Tibial artery (tissue), 4 donors: ENCODE data around the gene ZNF587B.
A peak's percentile ranks its signal among the peaks of the same experiment; 100 is the strongest.
"Not testable (repeated sequence)": the region's sequence is repeated elsewhere in the genome, so short reads cannot be mapped to it uniquely, and the experiment has no call there.

Experiments
- DNase-seq, 2 donors: peaks; one replicate each; pipeline ENCODE4 v3.0.0-alpha.2; 2019
- H3K27ac ChIP-seq, 2 donors: fragments of 200-600 bp; sonication (generic) in 1 of 2; 1 replicate in 1 of 2; 2 replicates in 1 of 2; pipeline ENCODE4 v1.5.1; 2018 to 2019; ENCODE audit warnings: mild to moderate bottlenecking in 1 of 2
- H3K27me3 ChIP-seq, 2 donors: fragments of 200-600 bp; sonication (generic) in 1 of 2; one replicate each; pipeline versions ENCODE4 v1.5.1 to v1.6.0; 2016 to 2019
- H3K36me3 ChIP-seq, 3 donors: fragments of 200-600 bp; sonication (generic) in 2 of 3; one replicate each; pipeline ENCODE4 v1.5.1; 2016 to 2019; ENCODE audit warnings: mild to moderate bottlenecking in 2 of 3
- H3K4me1 ChIP-seq, 4 donors: fragments of 200-600 bp; sonication (generic) in 2 of 4; 1 replicate in 3 of 4; 2 replicates in 1 of 4; pipeline ENCODE4 v1.5.1; 2016 to 2019
- H3K4me3 ChIP-seq, 2 donors: fragments of 200-600 bp; sonication (generic) in 1 of 2; 1 replicate in 1 of 2; 2 replicates in 1 of 2; pipeline ENCODE4 v1.5.1; 2018 to 2019; ENCODE audit warnings: mild to moderate bottlenecking in 2 of 2
- H3K9me3 ChIP-seq, 3 donors: fragments of 200-600 bp; sonication (generic) in 1 of 3; one replicate each; pipeline ENCODE4 v1.5.1; 2016 to 2019
- CTCF ChIP-seq, 2 experiments: fragments of 200-600 bp in 1 of 2; fragments of 450-650 bp in 1 of 2; IDR thresholded peaks; one replicate each; pipeline ENCODE4 v1.5.1; 2017 to 2019; ENCODE audit warnings: antibody characterized with exemption in 2 of 2, mild to moderate bottlenecking in 1 of 2, moderate library complexity in 1 of 2
- intact Hi-C: fragments of 100-400 bp; cut with DNase I; formaldehyde crosslinking; loops from one replicate; pipeline ENCODE4 v1.15.0; 2023; ENCODE audit warnings: low total_unique reads

Gene ZNF587B

GRCh38 chr19:57812226-57812625 lies 17.9 kb upstream of the ZNF587B start:
- Histone ChIP-seq H3K27me3 (no peaks in the 10 kb centered on the region), H3K36me3 (peaks cover 27 to 46% (median 33%) of the 10 kb centered on the region in 3 donors), H3K4me3 (no peak overlapping the region), H3K4me1 (peaks cover 0 to 20% (median 15%) of the 10 kb centered on the region in 4 donors), H3K27ac (no peak overlapping the region), H3K9me3 (no peaks in the 10 kb centered on the region)
- TF ChIP-seq CTCF (IDR thresholded peaks at IDR 0.05): no peak
- intact Hi-C loops: loop anchor here (10.0 kb wide), 1 partner anchor 67 kb away; the partner anchor contains the start of gene ZNF776
- no peak for DNase-seq

- DNase-seq, H3K27me3 ChIP-seq, H3K9me3 ChIP-seq, H3K27ac ChIP-seq: not testable (repeated sequence)
- peak overlapping the region; percentile 66 to 82 for H3K4me3 ChIP-seq
- H3K4me1 ChIP-seq: peaks cover 0 to 20% (median 15%) of the 10 kb centered on the region in 4 donors
- intact Hi-C loops: loop anchor here (10.0 kb wide), 1 partner anchor 68 kb away; the partner anchor contains the start of gene ZNF776
- H3K36me3 ChIP-seq: peaks cover 18 to 36% (median 27%) of the 10 kb centered on the region in 3 donors
Measured at GRCh38 chr19:57812975-57813820, 16.9 kb upstream of the ZNF587B start.

DNA sequence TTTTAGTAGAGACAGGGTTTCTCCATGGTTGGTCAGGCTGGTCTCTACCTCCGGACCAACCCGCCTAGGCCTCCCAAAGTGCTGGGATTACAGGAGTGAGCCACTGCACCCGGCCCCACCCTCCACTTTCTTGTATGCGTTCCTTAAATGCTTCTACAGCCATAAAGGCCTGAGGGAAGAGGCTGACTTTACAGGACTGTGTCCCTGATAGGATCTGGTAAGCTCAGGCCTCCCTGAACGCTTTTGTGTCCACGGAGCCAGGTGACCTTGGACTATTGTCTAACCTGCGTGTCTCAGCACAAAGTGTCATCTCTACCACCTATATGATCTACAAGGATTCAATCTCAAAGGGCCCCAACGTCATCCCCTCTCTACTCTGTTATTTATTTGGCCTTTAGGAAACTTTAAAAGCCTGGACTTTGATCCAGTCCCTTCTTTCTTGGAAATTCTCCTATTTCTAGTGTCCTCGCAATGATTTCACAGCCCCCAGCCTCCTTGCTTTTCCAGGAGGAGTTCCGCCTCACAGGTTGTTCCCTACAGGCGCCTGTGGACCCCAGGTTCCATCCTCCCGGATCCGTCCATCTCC lies 16.1 kb upstream of the ZNF587B start:
- intact Hi-C loops: loop anchor here (10.0 kb wide), 1 partner anchor 69 kb away; the partner anchor contains the start of gene ZNF776
- no peaks in the 10 kb centered on the region for H3K9me3 ChIP-seq

DNA sequence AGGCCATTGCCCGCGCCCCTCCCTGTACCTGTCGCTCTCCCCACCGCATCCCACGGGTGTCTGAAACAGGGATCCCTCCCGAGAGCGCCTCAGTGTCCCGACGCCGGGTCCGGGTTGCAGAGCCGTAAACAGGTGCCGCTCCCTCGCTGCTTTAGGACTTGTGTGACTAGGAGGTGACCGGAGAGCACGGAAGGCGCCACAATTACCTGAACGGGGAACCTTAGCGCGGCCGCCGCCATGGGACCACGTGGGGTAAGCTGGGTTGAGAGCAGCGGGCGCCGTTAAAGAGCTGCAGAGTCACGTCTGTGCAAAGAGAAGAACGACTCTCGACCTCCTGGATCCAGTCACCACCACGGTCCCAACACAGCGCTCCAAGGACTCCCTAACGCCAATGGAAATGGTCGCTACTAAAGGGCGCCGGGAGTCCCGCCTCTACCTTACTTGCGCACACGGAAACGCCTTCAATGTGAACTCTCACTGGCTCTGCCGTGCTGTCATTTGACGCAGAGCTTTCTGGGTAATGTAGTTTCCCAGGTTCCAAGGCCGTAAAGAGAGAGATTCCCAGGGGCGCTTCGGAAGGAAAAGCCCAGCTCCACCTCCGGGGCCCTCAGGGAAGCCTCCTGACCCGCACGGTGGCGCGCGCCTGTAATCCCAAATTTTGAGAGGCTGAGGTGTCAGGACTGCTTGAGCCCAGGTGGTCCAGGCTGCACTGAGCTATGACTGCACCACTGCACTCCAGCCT lies 15.4 kb upstream of the ZNF587B start, which contains the start of gene ZNF552:
ZNF552 (minus strand) TSS at position 409 of the 742 bp plus-strand sequence; CDS start at position 239, 170 bp downstream.
- H3K9me3 ChIP-seq: no peaks in the 10 kb centered on the region
- H3K27me3 ChIP-seq: no peaks in the 10 kb centered on the region
- peak within 1 kb of the TSS; percentile 66 to 82 for H3K4me3 ChIP-seq
- peaks cover 10 to 24% (median 17%) of the 10 kb centered on the region in 3 donors for H3K36me3 ChIP-seq
- DNase-seq: peak; percentile 87 to 91
- peak within 1 kb of the TSS; percentile 76 to 77 for H3K27ac ChIP-seq
- H3K4me1 ChIP-seq: peaks cover 0 to 26% (median 15%) of the 10 kb centered on the region in 4 donors
- intact Hi-C loops: loop anchor here (10.0 kb wide), 1 partner anchor 70 kb away; the partner anchor contains the start of gene ZNF776
- no peak for TF ChIP-seq CTCF (IDR thresholded peaks at IDR 0.05)

More for the DNA sequence above, 16.1 kb upstream of the ZNF587B start:
- Histone ChIP-seq H3K4me1 (peaks cover 0 to 24% (median 15%) of the 10 kb centered on the region in 4 donors), H3K36me3 (peaks cover 13 to 31% (median 23%) of the 10 kb centered on the region in 3 donors), H3K4me3 (peak overlapping the region; percentile 66 to 82), H3K27ac (peak overlapping the region; percentile 76 to 77), H3K27me3 (no peaks in the 10 kb centered on the region)
- no peak for DNase-seq
- no peak for TF ChIP-seq CTCF (IDR thresholded peaks at IDR 0.05)

DNA sequence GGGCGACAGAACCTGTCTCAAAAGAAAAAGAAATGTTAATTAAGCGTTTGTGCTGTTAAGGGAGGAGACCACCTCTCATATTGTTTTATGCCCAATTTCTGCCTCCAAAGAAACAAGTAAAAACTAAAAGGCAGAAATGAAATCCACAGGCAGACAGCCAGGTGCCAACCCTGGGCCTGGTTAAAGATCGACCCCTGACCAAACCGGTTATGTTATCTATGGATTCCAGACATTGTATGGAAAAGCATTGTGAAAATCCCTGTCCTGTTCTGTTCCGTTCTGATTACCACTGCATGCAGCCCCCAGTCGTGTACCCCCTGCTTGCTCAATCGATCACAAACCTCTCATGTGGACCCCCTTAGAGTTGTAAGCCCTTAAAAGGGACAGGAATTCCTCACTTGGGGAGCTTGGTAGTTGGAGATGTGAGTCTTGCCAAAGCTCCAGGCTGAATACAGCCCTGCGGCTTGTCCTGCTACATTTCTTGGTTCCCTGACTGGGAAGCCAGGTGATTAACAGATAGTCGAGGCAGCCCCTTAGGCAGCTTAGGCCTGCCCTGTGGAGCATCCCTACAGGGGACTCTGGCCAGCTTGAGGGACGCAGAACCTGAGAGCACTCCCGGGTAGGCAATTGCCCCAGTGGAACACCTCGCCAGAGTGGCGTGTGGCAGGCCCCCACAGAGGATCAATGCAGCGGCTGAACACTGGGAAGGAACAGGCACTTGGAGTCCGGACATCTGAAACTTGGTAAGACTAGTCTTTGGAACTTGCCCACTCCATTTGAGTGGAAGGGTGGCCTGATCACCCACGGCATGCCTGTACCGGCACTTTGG lies 14.6 kb upstream of the ZNF587B start:
- no peak for TF ChIP-seq CTCF (IDR thresholded peaks at IDR 0.05)
- intact Hi-C loops: loop anchor here (10.0 kb wide), 1 partner anchor 71 kb away; the partner anchor contains the start of gene ZNF776
- H3K27ac ChIP-seq: peak overlapping the region; percentile 76 to 77
- peaks cover 6 to 16% (median 10%) of the 10 kb centered on the region in 3 donors for H3K36me3 ChIP-seq
- no peaks in the 10 kb centered on the region for H3K9me3 ChIP-seq
- H3K4me3 ChIP-seq: peak overlapping the region; percentile 66 to 82
- H3K27me3 ChIP-seq: no peaks in the 10 kb centered on the region
- no peak for DNase-seq
- H3K4me1 ChIP-seq: peaks cover 0 to 31% (median 17%) of the 10 kb centered on the region in 4 donors
